Hepatic stellate cell (primary cell): ENCODE data around the gene SPATA21.

ENCODE experiments used
- DNase-seq: peaks from one replicate; pipeline ENCODE4 v3.0.0; 2011; ENCODE audit warnings: low spot score

The SPATA21 gene

GRCh38 chr1:16420424-16421118 lies 16.7 kb downstream of the SPATA21 start:
- DNase-seq, result no peak

- DNase-seq, result no peak
Observed at GRCh38 chr1:16418823-16419425, 18.3 kb downstream of the SPATA21 start.

DNA sequence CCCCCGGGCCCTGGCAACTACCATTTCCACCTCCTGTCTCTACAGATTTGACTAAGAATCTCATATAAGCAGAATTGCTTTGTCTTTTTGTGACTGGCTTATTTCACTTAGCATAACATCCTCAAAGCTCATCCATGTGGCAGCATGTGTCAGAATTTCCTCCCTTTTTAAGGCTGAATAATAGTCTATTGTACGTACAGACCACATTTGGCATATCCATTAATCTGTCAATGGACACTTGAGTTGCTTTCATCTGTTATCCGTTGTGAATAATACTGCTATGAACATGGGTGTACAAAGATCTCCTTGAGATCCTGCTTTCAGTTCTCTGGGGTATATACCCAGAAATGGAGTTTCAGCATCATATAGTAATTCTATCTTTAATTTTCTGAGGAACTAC lies 24.0 kb downstream of the SPATA21 start:
- no peak for DNase-seq

- no peak for DNase-seq
Observed at GRCh38 chr1:16410803-16411202, 26.4 kb downstream of the SPATA21 start.

DNA sequence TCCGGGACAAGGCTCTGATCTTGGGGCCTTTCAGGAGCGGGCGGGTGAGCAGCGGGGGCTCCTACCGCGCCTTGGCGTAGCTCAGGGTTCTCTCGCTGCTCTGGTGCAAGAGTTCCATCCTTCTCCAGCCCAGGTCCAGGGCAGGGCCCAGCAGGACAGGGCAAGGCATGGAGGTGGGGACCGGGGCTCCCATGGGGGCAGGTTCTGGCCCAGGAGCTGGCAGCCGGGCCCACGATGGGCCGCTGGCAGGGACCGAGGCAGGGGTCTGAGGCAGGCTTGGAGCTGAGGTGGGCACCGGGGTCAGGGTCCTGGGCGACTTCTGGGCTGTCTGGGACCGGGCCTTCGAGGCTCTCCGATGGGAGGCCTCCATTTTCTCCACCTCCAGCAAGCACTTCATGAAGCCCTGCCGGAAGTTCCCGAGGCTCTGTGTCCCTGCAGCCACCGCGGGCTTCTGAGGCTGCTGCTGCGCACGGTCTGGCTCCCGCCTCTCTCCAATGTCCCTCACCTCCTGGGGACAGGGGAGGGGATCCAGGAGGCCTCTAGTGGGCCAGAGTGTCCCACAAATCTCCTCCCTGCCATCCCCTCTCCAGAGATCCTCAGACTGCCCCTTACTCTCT lies 27.6 kb downstream of the SPATA21 start:
- DNase-seq, result no peak

- no peak for DNase-seq
Observed at GRCh38 chr1:16406868-16407267, 30.4 kb downstream of the SPATA21 start.

- DNase-seq, result no peak
Observed at GRCh38 chr1:16405441-16405840, 31.8 kb downstream of the SPATA21 start.

DNA sequence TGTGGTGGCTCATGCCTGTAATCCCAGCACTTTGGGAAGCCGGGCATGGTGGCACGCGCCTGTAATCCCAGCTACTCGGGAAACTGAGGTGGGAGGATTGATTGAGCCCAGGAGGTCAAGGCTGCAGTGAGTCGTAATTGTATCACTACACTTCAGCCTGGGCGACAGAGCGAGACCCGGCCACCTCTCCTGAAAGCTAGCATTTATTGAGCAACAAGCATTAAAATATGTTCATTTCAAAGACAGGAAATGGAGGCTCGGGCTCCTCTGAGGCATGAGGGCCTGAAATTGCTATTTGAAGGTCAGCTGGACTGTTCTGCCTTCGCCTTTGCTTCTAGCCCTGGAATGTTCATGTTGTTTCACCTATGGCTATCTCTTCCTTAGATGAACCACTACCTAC lies 34.5 kb downstream of the SPATA21 start:
- no peak for DNase-seq

DNA sequence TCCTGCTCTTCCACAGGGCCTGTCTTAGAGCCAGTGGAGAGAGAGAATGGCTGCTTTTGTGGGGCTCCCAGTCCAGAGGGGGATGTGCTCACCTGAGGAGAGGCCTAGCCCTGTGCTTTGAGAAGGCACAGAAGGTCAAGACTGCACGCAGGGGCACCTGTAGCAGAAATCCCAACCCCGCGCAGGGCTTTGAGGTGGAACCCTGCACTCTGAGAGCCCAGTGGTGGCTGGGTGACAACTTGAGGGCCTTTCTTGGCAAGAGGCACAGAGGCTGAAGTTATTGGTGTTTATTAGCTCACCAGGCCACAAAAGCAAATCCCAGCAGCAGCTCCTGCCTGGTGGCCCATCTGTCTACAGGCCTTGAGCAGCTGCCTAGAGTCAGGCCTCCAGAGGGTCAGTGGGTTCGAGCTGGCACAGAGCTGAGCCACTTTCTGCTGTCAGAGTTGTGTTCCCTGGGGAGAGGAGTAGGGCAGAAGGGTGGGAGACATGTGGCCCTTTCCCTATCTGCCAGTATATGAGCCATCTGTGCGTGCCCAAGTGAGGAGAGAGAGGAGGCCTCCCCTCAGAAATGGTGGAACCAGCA lies 38.8 kb downstream of the SPATA21 start:
- DNase-seq, result no peak

GRCh38 chr1:16397120-16397519 lies 40.1 kb downstream of the SPATA21 start:
- no peak for DNase-seq

GRCh38 chr1:16396591-16396990 lies 40.6 kb downstream of the SPATA21 start:
- DNase-seq, result peak; percentile 66

DNA sequence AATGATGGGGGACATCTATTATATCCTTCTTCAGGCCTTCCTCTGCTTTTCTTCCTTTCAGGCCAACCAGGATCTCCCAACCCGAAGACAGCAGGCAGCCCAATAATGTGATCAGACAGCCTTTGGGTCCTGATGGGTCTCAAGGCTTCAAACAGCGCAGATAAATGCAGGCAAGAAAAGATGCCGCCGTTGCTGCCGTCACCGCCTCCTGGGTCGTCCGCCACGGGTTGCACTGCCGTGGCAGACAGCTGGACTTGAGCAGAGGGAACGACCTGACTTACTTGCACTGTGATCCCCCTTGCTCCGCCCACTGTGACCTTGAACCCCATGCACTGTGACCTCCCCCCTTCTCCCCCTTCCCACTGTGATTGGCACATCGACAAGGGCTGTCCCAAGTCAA lies 42.2 kb downstream of the SPATA21 start:
- no peak for DNase-seq

- no peak for DNase-seq
Observed at GRCh38 chr1:16393570-16394521, 43.4 kb downstream of the SPATA21 start.

GRCh38 chr1:16392740-16393569 lies 44.3 kb downstream of the SPATA21 start:
- DNase-seq, result no peak

- DNase-seq, result no peak
Observed at GRCh38 chr1:16391411-16391810, 45.8 kb downstream of the SPATA21 start.

- no peak for DNase-seq
Observed at GRCh38 chr1:16387201-16388188, 49.7 kb downstream of the SPATA21 start.

DNA sequence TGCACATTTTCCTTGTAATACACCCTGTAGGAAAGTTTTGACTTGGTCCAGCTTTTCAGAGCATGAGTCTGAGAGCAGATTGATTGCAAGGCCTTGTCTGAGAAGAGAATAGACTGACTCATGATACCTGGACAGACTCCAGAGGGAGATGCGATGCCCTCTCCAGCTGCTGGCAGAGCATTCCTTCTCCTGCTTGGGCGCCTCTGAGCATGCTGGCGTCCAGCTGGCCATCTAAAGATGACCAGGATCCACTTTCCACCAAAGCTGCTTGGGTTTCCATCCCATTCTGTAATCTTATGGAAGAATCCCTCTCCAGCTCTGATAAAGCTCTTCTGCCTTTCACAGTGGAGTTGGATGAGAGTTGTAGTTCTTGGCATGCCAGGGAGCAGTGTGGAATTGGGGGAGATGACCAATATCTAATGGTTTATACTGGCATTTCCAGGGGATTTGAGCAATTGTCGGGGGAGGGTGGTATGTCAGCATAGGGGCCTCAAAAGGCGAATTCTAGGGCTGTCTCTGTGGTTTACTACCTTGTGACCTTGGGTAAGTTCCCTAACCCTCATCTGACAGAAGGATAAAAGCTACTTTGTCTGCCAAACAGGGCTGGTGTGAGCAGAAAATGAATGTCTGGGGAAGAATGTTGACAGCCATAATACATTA lies 50.6 kb downstream of the SPATA21 start:
- peak; percentile 73 for DNase-seq

DNA sequence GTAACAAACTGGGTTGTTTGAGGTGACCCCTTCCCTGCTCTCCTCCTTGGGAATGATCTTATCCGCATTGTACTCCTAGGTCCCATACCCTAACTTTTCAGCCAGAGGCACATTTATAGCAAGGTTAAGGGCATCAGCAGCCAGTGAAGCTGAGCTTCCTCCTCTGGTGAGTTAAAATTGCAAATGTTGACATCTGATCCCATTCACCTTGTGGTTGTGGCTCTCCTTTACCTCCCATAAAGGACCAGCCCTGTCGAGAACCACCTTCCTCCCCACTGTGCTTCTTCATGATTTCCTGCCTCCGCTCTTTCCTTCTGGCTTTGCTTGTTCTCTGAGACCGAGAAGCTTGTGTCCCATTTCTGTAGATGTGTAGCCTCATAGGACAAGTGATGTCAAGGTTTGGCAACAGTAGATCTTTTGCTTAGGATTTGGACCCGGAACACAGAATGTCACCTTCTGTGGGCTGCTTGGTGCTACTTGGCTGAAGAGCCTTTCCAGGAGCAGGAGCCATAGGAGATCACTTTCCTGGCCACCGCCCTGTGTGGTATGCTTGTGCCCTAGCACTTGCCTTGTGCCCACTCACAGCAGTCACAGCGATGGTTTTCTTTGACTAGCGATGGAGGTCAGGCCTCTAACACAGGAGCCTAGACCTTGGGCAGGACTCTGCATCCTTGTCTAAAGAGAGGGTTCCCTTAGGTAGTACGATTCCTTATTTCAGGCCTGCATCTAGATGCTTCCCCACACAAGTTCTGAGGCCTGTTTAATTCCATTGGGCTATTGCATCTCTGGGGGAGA lies 51.4 kb downstream of the SPATA21 start:
- no peak for DNase-seq
